NT2/D1 (cell line): ENCODE data around the gene ACER3.

Experiments used
- SUZ12 ChIP-seq: IDR thresholded peaks from 2 replicates; pipeline ENCODE4 v1.6.1; 2011; ENCODE audit not compliant: insufficient read length, insufficient read depth; ENCODE audit errors: extremely low read depth
- YY1 ChIP-seq: IDR thresholded peaks from 2 replicates; pipeline ENCODE4 v1.6.1; 2011; ENCODE audit not compliant: insufficient read length, insufficient read depth

- no peak for TF ChIP-seq SUZ12
- TF ChIP-seq YY1 = no peak
Measured at GRCh38 chr11:77054084-77054483, 193.4 kb downstream of the ACER3 start.
